ENCODE measurements around the gene HOXB9.

GRCh38 chr17:48600244-48601098 lies 25.7 kb downstream of the HOXB9 start:
- TF ChIP-seq POLR2AphosphoS5 (IDR thresholded peaks at IDR 0.05) = no peak
- no peak for TF ChIP-seq CTCF (IDR thresholded peaks at IDR 0.05)
- TF ChIP-seq POLR2A (IDR thresholded peaks at IDR 0.05) = no peak
- TF ChIP-seq EP300 (IDR thresholded peaks at IDR 0.05) = no peak
